HEK293T (cell line): ENCODE data around the gene PTGES3L.
"Not testable (repeated sequence)": the region's sequence is repeated elsewhere in the genome, so short reads cannot be mapped to it uniquely, and the experiment has no call there.

Source experiments
- CTCF ChIA-PET: fragments of 350-600 bp; formaldehyde crosslinking; extraction: SDS; loops from one replicate; lab custom pipeline; 2021; ENCODE audit warnings: antibody characterized with exemption, inconsistent platforms; lab: Yijun Ruan, JAX
- POLR2A ChIA-PET: fragments of 350-600 bp; formaldehyde crosslinking; extraction: SDS; loops from one replicate; lab custom pipeline; 2020; ENCODE audit warnings: antibody characterized with exemption, inconsistent platforms; lab: Yijun Ruan, JAX
- DNase-seq: peaks from one replicate; pipeline ENCODE4 v3.0.0; 2012; ENCODE audit warnings: mixed read lengths; ENCODE audit errors: extremely low spot score
- ARNT ChIP-seq: fragments of 450-650 bp; IDR thresholded peaks from 2 replicates; pipeline ENCODE4 v1.6.1; 2017; ENCODE audit warnings: mild to moderate bottlenecking
- BHLHE40 ChIP-seq: fragments of 450-650 bp; IDR thresholded peaks from 2 replicates; pipeline ENCODE4 v1.6.1; 2016; ENCODE audit warnings: mild to moderate bottlenecking, moderate library complexity, borderline replicate concordance
- CTBP1 ChIP-seq: fragments of 450-650 bp; IDR thresholded peaks from 2 replicates; pipeline ENCODE4 v1.6.1; 2016; ENCODE audit warnings: borderline replicate concordance
- ELF4 ChIP-seq: fragments of 450-650 bp; IDR thresholded peaks from 2 replicates; pipeline ENCODE4 v1.6.1; 2017; ENCODE audit warnings: antibody characterized with exemption
- FOXA1 ChIP-seq: fragments of 450-650 bp; IDR thresholded peaks from 2 replicates; pipeline ENCODE4 v1.6.1; 2016; ENCODE audit warnings: mild to moderate bottlenecking
- FOXK2 ChIP-seq: fragments of 450-650 bp; IDR thresholded peaks from 2 replicates; pipeline ENCODE4 v1.6.1; 2016; ENCODE audit warnings: mild to moderate bottlenecking
- FOXM1 ChIP-seq: fragments of 450-650 bp; IDR thresholded peaks from 2 replicates; pipeline ENCODE4 v1.6.1; 2017; ENCODE audit warnings: mild to moderate bottlenecking, borderline replicate concordance
- HDGF ChIP-seq: fragments of 450-650 bp; IDR thresholded peaks from 2 replicates; pipeline ENCODE4 v1.6.1; 2017; ENCODE audit warnings: antibody characterized with exemption, borderline replicate concordance
- L3MBTL2 ChIP-seq: fragments of 450-650 bp; conservative IDR thresholded peaks from 2 replicates; pipeline ENCODE4 v1.6.1; 2016; ENCODE audit warnings: mild to moderate bottlenecking
- LEF1 ChIP-seq: fragments of 450-650 bp; IDR thresholded peaks from 2 replicates; pipeline ENCODE4 v1.6.1; 2017; ENCODE audit warnings: mild to moderate bottlenecking, borderline replicate concordance
- NFRKB ChIP-seq: fragments of 450-650 bp; IDR thresholded peaks from 2 replicates; pipeline ENCODE4 v1.6.1; 2016; ENCODE audit warnings: mild to moderate bottlenecking, moderate library complexity
- SP1 ChIP-seq: fragments of 450-650 bp; IDR thresholded peaks from 2 replicates; pipeline ENCODE4 v1.6.1; 2017
- SUZ12 ChIP-seq: fragments of 450-650 bp; IDR thresholded peaks from 2 replicates; pipeline ENCODE4 v1.6.1; 2016; ENCODE audit warnings: mild to moderate bottlenecking
- TARDBP ChIP-seq: fragments of 450-650 bp; IDR thresholded peaks from 2 replicates; pipeline ENCODE4 v1.6.1; 2016
- ZNF384 ChIP-seq: fragments of 450-650 bp; IDR thresholded peaks from 2 replicates; pipeline ENCODE4 v1.6.1; 2016
- TF ChIP-seq, protein P1 (sequence below): fragments of 450-650 bp; IDR thresholded peaks from 2 replicates; pipeline ENCODE4 v1.6.1; 2016

PTGES3L gene

DNA sequence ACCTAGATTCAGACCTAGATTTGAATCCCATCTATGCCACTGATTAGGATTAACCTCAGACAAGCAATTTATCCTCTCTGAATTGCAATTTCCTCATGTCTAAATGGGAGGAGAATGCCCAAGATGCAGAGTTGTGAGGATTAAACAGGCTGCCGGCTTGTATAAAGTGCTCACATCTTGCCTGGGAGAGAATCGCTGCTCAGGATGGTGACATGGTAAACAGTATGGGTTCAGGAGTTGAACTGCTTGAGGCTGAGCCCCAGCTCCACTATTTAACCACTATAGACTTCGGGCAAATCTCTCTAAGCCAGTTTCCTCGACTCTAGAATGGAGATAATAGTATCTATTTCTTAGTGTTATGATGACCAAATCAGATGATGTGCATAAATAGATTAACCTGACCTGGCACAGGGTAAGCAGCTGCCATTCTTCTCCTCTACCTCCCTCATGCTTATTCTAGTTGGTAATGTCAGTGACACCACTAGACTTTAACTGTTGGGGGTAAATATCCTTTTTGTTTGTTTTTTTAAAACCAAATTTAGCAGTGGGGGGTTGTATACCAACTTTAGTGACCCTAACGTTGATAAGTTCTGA lies 17.6 kb upstream of the PTGES3L start:
- TF ChIP-seq TARDBP: no peak
- no peak for TF ChIP-seq ELF4
- no peak for TF ChIP-seq SUZ12
- no peak for TF ChIP-seq HDGF
- TF ChIP-seq L3MBTL2: no peak; the same call in 1 of the 2 replicates
- no peak for TF ChIP-seq ARNT
- TF ChIP-seq FOXM1: no peak; the same call in 1 of the 2 replicates
- TF ChIP-seq FOXK2: no peak
- no peak for TF ChIP-seq BHLHE40
- no peak for TF ChIP-seq CTBP1
- TF ChIP-seq ZNF384: no peak
- TF ChIP-seq, protein P1, sequence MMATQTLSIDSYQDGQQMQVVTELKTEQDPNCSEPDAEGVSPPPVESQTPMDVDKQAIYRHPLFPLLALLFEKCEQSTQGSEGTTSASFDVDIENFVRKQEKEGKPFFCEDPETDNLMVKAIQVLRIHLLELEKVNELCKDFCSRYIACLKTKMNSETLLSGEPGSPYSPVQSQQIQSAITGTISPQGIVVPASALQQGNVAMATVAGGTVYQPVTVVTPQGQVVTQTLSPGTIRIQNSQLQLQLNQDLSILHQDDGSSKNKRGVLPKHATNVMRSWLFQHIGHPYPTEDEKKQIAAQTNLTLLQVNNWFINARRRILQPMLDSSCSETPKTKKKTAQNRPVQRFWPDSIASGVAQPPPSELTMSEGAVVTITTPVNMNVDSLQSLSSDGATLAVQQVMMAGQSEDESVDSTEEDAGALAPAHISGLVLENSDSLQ: no peak
- TF ChIP-seq NFRKB: no peak
- no peak for TF ChIP-seq FOXA1
- ChIA-PET POLR2A (interaction anchor here (0.5 to 3.6 kb wide), 61 partner anchors 9 to 698 kb away, joined by 3 to 50 read pairs (median 4); partner anchors contain the start of genes AARSD1, AOC3, ARL4D and BECN1), CTCF (interaction anchor here (0.8 to 2.9 kb wide), 12 partner anchors 10 to 173 kb away, joined by 3 to 21 read pairs (median 4); partner anchors contain the start of genes AARSD1, BECN1, PTGES3L and RUNDC1)
- no peak for DNase-seq

DNA sequence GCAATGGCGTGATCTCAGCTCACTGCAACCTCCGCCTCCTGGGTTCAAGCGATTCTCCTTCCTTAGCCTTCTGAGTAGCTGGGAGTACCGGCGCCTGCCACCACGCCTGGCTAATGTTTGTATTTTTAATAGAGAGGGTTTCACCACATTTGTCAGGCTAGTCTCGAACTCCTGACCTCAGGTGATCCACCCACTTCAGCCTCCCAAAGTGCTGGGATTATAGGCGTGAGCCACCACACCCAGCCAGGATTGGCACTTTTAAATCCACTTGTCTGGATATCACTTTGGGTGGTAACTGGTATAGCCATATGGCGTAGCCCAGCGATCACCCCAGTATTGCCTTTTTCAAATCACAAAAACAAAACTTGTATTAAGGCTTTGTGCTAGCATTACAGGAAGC lies 14.0 kb upstream of the PTGES3L start:
- DNase-seq, POLR2A ChIA-PET, CTCF ChIA-PET: not testable (repeated sequence)

DNA sequence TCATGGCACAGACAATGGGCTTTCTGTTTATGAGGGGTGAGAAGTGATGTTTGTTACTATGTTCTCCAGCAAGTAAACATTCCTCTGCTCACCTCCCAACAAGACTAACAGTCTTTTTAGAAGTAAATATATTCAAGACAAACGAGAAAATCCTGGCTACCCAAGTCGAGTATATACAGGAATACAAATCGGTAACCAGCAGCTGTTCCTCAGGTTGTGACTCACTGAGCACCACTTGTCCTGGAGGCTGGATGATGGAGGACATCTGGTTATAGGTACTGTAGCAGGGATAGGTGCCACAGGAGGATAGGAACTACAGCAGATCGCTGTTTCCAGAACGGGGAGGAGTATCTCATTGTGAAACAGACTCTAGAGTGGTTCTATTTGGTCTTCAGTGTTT lies 13.0 kb upstream of the PTGES3L start:
- TF ChIP-seq SP1 (no peak), TARDBP (no peak), FOXM1 (no peak), HDGF (no peak), FOXA1 (no peak)
- ChIA-PET CTCF (no interaction called here), POLR2A (no interaction called here)
- no peak for DNase-seq

DNA sequence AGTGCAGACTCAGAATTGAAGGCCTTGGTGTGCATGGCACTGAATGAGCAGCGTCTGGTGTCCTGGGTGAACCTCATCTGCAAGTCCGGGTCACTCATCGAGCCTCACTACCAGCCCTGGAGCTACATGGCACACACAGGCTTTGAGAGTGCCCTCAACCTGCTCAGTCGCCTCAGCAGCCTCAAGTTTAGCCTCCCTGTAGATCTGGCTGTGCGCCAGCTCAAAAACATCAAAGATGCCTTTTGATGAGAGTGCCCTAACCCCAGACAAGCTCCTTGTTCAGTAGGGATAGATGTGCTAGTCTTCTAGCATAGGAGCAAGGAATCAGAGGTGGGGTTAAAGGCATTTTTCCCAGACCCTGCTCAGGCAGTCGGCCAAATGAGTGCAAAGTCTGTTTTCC lies 11.6 kb upstream of the PTGES3L start:
- TF ChIP-seq SP1: no peak
- TF ChIP-seq L3MBTL2: no peak
- DNase-seq: no peak
- CTCF ChIA-PET: no interaction called here
- POLR2A ChIA-PET: no interaction called here

DNA sequence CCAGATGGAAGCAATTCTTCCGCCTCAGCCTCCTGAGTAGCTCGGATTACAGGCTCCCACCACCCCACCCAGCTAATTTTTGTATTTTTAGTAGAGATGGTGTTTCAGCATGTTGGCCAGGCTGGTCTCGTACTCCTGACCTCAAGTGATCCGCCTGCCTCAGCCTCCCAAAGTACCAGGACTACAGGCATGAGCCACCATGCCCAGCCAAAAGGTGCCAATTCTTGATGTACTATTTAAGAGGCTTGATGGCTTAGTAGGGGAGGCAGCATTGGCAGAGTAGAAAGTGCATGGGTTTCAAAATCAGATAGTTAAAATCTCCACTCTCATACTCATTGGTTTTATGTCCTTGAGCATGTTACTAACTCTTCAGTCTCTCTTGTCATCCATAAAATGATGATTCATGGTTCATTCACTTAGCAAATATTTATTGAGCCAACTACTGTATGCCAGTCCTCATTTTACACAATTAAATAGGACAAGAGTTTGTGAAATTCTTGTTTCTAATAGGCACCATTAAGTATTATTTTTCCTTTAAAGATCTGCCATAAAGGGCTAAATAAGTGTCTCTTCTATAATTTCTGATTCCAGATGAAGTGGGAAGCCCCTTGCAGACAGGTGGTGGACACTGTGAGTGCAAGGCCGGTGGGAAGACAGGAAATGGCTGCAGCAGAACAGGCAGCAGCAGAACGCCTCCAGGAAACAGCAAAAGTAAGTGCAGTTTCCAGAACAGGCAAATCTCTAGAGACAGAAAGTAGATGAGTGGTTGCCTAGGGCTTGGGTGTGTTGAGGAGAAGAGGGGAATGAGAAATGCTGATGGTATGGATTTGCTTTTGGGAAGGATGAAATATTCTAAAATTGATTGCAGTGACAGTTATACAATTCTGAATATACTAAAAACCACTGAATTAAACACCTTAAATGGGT lies 10.1 kb upstream of the PTGES3L start:
- POLR2A ChIA-PET: interaction anchor here (1.0 kb wide), 1 partner anchor 12 kb away, joined by 3 read pairs; no protein-coding TSS in a partner anchor
- no peak for DNase-seq
- TF ChIP-seq SP1: no peak
- TF ChIP-seq FOXM1: no peak
- TF ChIP-seq BHLHE40: no peak
- TF ChIP-seq CTBP1: no peak
- no peak for TF ChIP-seq TARDBP
- TF ChIP-seq, protein P1: no peak
- TF ChIP-seq SUZ12: no peak
- TF ChIP-seq HDGF: no peak
- TF ChIP-seq L3MBTL2: no peak
- no peak for TF ChIP-seq ZNF384
- CTCF ChIA-PET: no interaction called here

DNA sequence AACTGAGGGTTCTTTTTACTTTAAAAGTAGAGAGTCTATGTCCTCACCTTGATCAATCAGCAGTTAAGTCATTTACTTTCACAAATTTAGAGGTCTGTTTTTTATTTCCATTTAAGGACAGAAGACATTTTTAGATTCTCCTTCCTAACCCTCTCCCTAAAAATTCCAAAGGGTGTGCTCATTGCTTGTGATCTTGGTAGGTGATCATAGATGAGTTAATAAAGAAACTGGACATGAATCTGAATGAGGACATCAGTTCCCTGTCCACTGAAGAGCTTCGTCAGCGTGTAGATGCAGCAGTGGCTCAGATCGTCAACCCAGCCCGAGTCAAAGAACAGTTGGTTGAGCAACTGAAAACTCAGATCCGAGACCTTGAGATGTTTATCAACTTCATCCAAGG lies 9.3 kb upstream of the PTGES3L start:
- TF ChIP-seq LEF1 (no peak), FOXA1 (no peak), FOXK2 (no peak), ARNT (no peak), BHLHE40 (no peak)
- no peak for DNase-seq
- ChIA-PET CTCF (interaction anchor here (2.5 kb wide), 1 partner anchor 8 kb away, joined by 21 read pairs; the partner anchor contains the start of gene RPL27), POLR2A (interaction anchor here (3.0 kb wide), 1 partner anchor 9 kb away, joined by 13 read pairs; the partner anchor contains the start of gene RPL27)

DNA sequence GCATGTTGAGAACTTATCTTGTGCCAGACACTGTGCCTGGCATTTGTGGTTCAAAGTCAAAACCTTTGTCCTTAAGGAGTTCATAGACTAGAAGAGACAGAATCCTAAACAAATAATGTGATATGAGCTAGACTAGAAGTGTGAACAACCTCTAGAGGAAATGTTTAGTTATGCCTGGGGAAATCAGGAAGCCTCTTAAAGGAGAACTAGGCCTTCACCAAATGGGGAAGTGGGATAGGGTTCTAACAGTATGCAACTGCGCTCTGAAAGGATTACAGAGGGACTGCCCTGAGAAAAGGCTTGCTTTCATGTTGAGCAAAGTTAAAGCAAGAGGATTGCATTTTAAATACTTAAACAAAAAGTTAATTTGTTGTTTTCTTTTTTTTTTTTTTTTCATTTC lies 5.3 kb upstream of the PTGES3L start:
- CTCF ChIA-PET: no interaction called here
- POLR2A ChIA-PET: interaction anchor here (1.1 kb wide), 1 partner anchor 12 kb away, joined by 4 read pairs; the partner anchor contains the start of gene RPL27
- no peak for DNase-seq

More for the DNA sequence above, 5.3 kb upstream of the PTGES3L start:
- TF ChIP-seq SP1 (no peak), ELF4 (no peak), ARNT (no peak), FOXA1 (no peak), FOXK2 (no peak), L3MBTL2 (no peak), CTBP1 (no peak), NFRKB (no peak), TARDBP (no peak), BHLHE40 (no peak), LEF1 (no peak), HDGF (no peak), ZNF384 (no peak), FOXM1 (no peak), SUZ12 (no peak)
- TF ChIP-seq, protein P1: no peak
